ENCODE data around the gene HCFC1.

DNA sequence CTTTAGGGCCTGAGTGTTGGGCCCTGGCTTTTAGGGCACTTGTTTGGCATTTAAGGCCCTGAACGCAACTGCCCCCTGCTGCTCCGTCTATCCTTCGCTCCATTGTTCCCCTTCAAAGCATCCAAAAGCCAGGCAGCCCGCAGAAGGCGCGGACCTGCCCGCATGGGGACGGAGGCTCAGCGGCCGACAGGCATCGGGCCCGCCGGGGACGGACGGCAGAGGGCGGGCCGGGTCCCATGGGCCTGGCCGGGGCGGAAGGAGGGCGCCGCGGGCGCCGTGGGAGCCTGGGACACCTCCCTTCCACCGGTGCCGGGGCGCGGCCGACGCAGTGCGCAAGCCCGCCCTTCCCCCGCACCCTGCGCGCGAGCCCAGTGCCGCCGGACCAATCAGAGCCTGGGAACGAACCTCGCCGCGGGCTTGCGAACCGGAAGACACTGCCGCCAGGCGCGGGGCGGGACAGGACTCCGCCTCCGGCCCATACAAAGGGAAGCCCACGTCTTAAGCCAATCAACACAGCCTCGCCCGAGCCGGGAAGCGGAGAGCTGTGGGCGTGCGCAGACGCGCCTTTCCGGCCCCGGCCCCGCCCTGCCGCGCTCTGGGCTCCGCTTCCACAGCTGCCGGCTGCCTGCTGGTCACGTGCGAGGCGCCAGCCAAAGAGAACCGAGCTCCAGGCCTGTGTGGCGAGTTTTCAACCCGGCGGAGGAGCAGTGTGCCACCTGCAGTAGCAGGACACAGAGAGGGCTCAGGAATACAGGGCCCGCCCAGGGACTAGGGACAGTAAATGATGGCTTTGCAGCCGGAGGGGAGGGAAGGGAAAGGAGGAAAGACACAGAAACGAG lies 43.5 kb downstream of the HCFC1 start:
- no peak for TF ChIP-seq EZH2 (IDR thresholded peaks at IDR 0.05; ENCODE audit: insufficient read depth, poor library complexity, severe bottlenecking)
- no peak for TF ChIP-seq EZH2phosphoT487 (IDR thresholded peaks at IDR 0.05; ENCODE audit: insufficient read depth, low read depth)
